Measurements from ENCODE around the gene TMEM108.

The TMEM108 gene

GRCh38 chr3:133227813-133228212, 189.6 kb downstream of the TMEM108 start:
- no peak for DNase-seq (ENCODE audit: low spot score)

GRCh38 chr3:133230195-133230594, 192.0 kb downstream of the TMEM108 start:
- no peak for DNase-seq (ENCODE audit: low spot score)

DNA sequence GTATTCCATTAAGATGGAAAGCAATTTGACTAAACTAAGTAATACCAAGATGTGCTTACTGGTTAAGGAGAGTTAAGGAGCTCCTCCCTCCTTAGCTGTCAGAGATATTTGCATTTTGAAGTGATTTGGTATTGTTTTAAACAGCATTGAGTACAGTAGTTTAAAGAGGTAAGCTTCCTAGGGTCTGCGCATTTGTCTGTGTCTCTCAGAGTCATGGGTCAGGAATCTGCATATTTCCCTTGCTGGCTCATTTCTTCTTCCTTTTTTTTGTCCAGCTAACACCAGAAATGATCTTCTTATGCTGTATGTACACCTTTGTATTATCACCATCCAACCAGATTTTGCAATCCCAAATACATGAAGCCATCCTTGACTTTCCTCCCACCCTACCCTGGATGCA, 198.7 kb downstream of the TMEM108 start:
- DNase-seq (ENCODE audit: low spot score), result no peak

- no peak for DNase-seq (ENCODE audit: low spot score)
Measured at GRCh38 chr3:133237380-133237779, 199.2 kb downstream of the TMEM108 start.

GRCh38 chr3:133238015-133238414, 199.8 kb downstream of the TMEM108 start:
- DNase-seq (ENCODE audit: low spot score), result no peak

DNA sequence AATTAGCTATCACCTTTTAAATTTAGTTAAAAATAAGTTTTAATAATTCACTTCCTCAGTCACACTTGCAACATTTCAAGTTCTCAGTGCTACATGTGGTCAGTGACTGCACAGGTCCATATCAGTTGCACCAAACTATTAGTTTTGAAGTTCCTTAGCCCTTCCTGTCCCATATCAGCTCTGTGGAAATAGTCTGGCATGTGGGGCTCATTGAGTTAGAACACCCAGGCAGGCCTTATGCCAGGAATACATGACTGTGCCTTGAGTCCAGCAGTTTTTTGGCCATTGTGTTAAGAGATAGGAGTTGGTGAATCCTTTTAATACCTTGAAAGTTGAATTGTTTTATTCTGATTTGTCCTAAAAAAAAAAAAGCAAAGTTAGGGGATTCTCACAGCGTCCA, 207.9 kb downstream of the TMEM108 start:
- DNase-seq (ENCODE audit: low spot score), result no peak

GRCh38 chr3:133246773-133247172, 208.6 kb downstream of the TMEM108 start:
- no peak for DNase-seq (ENCODE audit: low spot score)

- no peak for DNase-seq (ENCODE audit: low spot score)
Measured at GRCh38 chr3:133248389-133248788, 210.2 kb downstream of the TMEM108 start.

DNA sequence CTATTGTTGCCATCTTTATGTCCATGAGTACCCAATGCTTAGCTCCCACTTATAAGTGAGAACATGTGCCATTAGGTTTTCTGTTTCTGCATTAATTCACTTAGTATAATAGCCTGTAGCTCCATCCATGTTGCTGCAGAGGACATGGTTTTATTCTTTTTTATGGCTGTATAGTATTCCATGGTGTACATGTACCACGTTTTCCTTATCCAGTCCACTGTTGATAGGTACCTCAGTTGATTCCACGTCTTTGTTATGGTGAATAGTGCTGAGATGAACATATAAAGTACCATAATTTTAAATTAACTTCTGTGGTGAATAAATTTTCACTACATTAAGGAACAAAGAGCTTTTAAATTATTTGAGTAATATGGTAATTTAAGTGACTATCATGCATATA, 211.3 kb downstream of the TMEM108 start:
- no peak for DNase-seq (ENCODE audit: low spot score)

DNA sequence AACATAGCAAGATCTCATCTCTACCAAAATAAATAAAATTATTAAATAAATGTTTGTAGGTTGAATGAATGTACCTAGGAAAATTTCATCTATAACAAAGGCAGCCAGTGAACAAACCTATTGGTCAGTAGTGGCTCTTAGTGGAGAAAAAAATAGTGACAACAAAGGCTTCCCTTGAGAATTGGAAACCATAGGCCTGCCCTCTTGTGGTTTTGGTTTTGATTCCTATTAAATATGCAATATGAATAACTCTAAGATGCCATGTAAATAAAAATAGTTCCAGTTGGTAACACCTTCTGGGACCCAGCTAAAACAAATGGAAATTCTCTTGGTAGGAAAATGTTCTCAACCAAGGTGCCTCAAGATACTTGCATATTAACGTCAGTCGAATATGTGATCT, 216.0 kb downstream of the TMEM108 start:
- DNase-seq (ENCODE audit: low spot score), result no peak

GRCh38 chr3:133254716-133255115, 216.5 kb downstream of the TMEM108 start:
- DNase-seq (ENCODE audit: low spot score), result no peak

GRCh38 chr3:133256787-133257483, 218.7 kb downstream of the TMEM108 start:
- no peak for DNase-seq (ENCODE audit: low spot score)

GRCh38 chr3:133258358-133258757, 220.2 kb downstream of the TMEM108 start:
- no peak for DNase-seq (ENCODE audit: low spot score)

DNA sequence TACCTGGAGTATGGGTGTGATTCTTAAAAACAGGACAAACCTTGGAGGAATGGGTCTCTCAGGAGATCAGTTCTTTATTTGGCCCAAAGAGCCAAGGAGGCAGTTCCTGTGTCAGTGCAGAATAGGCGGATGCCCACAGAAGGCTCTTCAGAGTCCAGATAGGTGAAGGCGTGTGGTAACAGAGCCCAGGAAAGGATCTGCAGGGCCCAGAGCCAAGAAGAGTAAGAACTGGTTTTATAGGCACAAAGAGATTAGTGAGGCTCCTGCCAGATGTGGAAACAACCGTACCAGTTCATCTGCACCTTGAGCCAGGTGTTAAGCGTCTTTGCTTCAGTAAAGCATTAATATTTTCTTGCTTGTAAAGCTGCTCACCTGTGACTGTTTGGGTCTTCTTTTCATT, 221.6 kb downstream of the TMEM108 start:
- DNase-seq (ENCODE audit: low spot score), result no peak

GRCh38 chr3:133262333-133262732, 224.1 kb downstream of the TMEM108 start:
- no peak for DNase-seq (ENCODE audit: low spot score)

- no peak for DNase-seq (ENCODE audit: low spot score)
Measured at GRCh38 chr3:133264920-133265319, 226.7 kb downstream of the TMEM108 start.

- DNase-seq (ENCODE audit: low spot score), result no peak
Measured at GRCh38 chr3:133268726-133269134, 230.5 kb downstream of the TMEM108 start.

- DNase-seq (ENCODE audit: low spot score), result no peak
Measured at GRCh38 chr3:133269393-133269792, 231.2 kb downstream of the TMEM108 start.

DNA sequence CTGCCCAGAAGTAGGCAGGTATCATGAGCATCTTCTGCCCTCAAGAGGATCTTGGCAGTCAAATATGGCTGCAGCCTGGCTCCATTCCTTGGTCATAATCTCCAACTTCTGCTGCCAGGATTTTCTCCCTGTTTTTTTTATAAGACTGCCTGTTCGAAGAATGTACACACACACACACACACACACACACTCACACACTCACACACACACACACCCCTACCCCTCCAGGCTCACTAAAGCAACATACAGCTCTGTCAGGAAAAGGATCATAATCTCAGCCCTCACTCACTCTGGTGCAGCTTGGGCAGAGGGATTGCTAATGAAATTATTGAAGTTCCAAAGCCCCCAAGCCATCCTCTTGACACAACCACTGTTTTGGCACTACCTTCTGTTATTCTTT, 232.4 kb downstream of the TMEM108 start:
- no peak for DNase-seq (ENCODE audit: low spot score)

GRCh38 chr3:133271042-133271441, 232.9 kb downstream of the TMEM108 start:
- DNase-seq (ENCODE audit: low spot score), result no peak

DNA sequence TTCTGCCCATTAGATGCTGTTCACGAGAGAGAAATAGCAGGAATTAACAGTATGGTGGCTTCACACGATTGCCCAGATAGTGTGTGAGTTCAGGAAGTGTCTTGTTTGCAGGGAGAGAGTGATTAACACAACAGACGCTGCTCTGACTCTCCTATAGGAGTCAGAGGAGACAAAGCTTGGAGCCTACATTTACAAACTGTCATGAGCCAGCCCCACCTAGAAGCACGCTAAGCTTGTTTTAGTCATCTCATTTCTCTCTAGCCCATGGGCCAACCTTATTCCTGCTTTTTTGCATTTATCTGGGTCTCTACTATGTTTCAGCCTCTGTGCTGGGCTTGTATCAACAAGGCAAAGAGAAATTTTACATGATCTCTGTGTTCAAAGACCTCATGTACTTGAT, 233.3 kb downstream of the TMEM108 start:
- no peak for DNase-seq (ENCODE audit: low spot score)

DNA sequence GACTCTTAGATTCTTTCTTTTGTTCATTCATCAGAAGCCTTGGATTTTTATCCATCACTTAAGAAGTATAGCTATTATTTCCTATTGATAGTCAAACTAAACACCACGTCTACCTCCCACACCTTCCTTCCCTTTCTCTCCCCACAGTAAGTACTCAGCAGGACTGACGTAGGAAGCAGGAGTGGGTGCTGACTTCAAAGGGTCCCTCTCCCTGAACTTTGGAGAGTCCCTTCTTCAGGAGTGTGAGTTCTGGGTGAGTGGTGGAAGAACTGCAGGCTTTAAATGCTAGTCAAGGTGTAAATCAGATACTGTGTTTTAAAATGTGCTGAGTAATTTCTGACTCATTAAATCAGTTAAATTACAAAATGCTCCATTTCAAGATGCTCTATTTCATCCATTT, 235.2 kb downstream of the TMEM108 start:
- DNase-seq (ENCODE audit: low spot score), result no peak

- no peak for DNase-seq (ENCODE audit: low spot score)
Measured at GRCh38 chr3:133274477-133274876, 236.3 kb downstream of the TMEM108 start.

DNA sequence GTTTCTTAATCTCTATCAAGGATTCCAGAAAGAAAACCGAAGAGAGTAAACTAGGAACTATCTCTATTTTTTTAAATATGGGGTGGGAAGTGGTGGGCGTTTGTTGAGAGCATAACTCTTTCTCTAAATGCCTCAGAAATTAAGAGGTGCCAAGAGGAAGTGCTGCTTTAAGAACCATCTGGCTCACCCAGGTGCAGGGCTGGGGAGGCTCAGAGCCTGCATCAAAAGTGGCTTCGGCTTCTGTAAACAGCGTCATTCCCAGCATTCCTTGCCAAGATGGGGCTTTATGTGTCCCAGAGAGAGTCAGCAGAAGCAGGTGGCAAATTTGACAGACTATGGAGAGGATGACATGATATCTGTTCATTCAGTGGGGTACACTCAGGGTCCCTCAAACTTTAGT, 238.4 kb downstream of the TMEM108 start:
- DNase-seq (ENCODE audit: low spot score), result no peak

GRCh38 chr3:133277813-133278212, 239.6 kb downstream of the TMEM108 start:
- no peak for DNase-seq (ENCODE audit: low spot score)

Data from left forelimb (tissue), 1 donor.